ENCODE data around the gene FRMD6.

GRCh38 chr14:51622376-51622775 lies 29.3 kb upstream of the FRMD6 start:
- no peak for TF ChIP-seq CTCF (IDR thresholded peaks at IDR 0.05)
- TF ChIP-seq EZH2phosphoT487 (IDR thresholded peaks at IDR 0.05): no peak

Measured in neural progenitor cell (in vitro differentiated cells).